ENCODE measurements around the gene C4BPB. TPM values are rescaled to one million over a fixed set of nuclear protein-coding genes. Genes with fewer than 3 reads are reported as not detected.

The C4BPB gene
- total and polyA plus RNA-seq, 2 of the 4 experiments (the other 2 are of a cell fraction): not detected

DNA sequence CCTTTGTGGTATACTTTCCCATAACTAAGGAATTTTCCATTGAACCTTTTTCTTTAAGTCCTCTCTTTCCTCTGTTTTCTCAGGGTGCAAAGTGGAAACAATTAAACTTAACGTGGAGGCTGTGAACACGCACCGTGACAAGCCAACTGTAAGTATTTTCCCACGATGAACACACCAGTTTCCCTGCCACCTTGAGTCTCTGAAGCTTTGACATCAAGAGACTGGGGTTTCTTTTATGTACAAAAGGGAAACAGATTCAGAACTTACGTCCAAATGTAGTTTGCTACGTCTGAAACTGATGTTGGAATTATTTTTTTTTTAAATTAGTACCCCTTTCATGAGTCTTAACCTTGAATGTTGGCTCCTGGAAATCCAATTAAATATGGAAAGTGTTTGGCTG, 17.2 kb upstream of the C4BPB start:
- H4K91ac ChIP-seq (ENCODE audit: insufficient read depth, low read depth, low read length): no peak overlapping the region
- intact Hi-C loops (cut with micrococcal nuclease): loop anchor here (10.0 kb wide), 2 partner anchors 157 to 317 kb away; no protein-coding TSS in a partner anchor
- no peak overlapping the region for H3K23ac ChIP-seq (ENCODE audit: low read depth, low read length)
- WGBS, 2 experiments (ENCODE audit: extremely low coverage in 2 of 2, insufficient read length in 1 of 2): no CpG with 5 or more reads among the region's 6 CpGs
- ATAC-seq (ENCODE audit: low read depth) (no peak), DNase-seq (no peak)
- H2AK9ac ChIP-seq (replicated peaks; ENCODE audit: low read depth, low read length, poor library complexity): no peak overlapping the region
- dilution Hi-C loops (cut with HindIII; ENCODE audit: low sequenced_read_pairs, unreplicated experiment): no loop called here
- no peak overlapping the region for H4K5ac ChIP-seq (ENCODE audit: low read depth, low read length)
- H3K27ac ChIP-seq (ENCODE audit: insufficient read depth, low read length): no peak overlapping the region
- BruUV-seq (replicated peaks): no TSS peak
- POLR2A ChIA-PET (ENCODE audit: unreplicated experiment): no interaction called here
- no peak overlapping the region for H3K56ac ChIP-seq (ENCODE audit: extremely low read depth, insufficient read depth, low read length)
- H3K27me3 ChIP-seq (ENCODE audit: control insufficient read depth, insufficient read depth, low read length): no peaks in the 10 kb centered on the region; the same call in 1 of the 2 replicates
- H3K4me1 ChIP-seq (ENCODE audit: control insufficient read depth, insufficient read depth, low read length): no peaks in the 10 kb centered on the region
- H3K9ac ChIP-seq (ENCODE audit: low read depth, low read length): no peak overlapping the region
- no peak overlapping the region for H2AFZ ChIP-seq (replicated peaks; ENCODE audit: low read length, poor library complexity)
- no peak overlapping the region for H2BK5ac ChIP-seq (ENCODE audit: low read depth, low read length, poor library complexity, severe bottlenecking)
- no peak overlapping the region for H3K4me2 ChIP-seq (ENCODE audit: low read depth, low read length)
- no peak overlapping the region for H2BK120ac ChIP-seq (ENCODE audit: low read depth, low read length)
- no peak overlapping the region for H2BK20ac ChIP-seq (ENCODE audit: low read depth, low read length)
- TF ChIP-seq ELK1 (IDR thresholded peaks at IDR 0.05; ENCODE audit: borderline replicate concordance, low read depth, low read length) (no peak), FOS (IDR thresholded peaks at IDR 0.05; ENCODE audit: low read depth, low read length) (no peak), CHD1 (IDR thresholded peaks at IDR 0.05; ENCODE audit: low read depth, low read length) (no peak), NFE2L2 (IDR thresholded peaks at IDR 0.05; ENCODE audit: low read depth, low read length) (no peak), RCOR1 (IDR thresholded peaks at IDR 0.05; ENCODE audit: insufficient replicate concordance, low read length) (no peak), MAFK (IDR thresholded peaks at IDR 0.05; ENCODE audit: low read depth, low read length) (no peak), CEBPB (IDR thresholded peaks at IDR 0.05; ENCODE audit: low read depth, low read length) (no peak), RAD21 (IDR thresholded peaks at IDR 0.05; ENCODE audit: low read length) (no peak), MXI1 (IDR thresholded peaks at IDR 0.05; ENCODE audit: borderline replicate concordance, low read depth, low read length) (no peak), SMC3 (IDR thresholded peaks at IDR 0.05; ENCODE audit: low read depth, low read length) (no peak), MAZ (IDR thresholded peaks at IDR 0.05; ENCODE audit: borderline replicate concordance, low read depth, low read length) (no peak), BHLHE40 (IDR thresholded peaks at IDR 0.05; ENCODE audit: low read depth, low read length) (no peak), RFX5 (IDR thresholded peaks at IDR 0.05; ENCODE audit: low read depth, low read length) (no peak), POLR2A (IDR thresholded peaks at IDR 0.05; ENCODE audit: low read depth, low read length) (no peak)
- TF ChIP-seq, protein P1, sequence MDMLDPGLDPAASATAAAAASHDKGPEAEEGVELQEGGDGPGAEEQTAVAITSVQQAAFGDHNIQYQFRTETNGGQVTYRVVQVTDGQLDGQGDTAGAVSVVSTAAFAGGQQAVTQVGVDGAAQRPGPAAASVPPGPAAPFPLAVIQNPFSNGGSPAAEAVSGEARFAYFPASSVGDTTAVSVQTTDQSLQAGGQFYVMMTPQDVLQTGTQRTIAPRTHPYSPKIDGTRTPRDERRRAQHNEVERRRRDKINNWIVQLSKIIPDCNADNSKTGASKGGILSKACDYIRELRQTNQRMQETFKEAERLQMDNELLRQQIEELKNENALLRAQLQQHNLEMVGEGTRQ (IDR thresholded peaks at IDR 0.05; ENCODE audit: low read depth, low read length): no peak
- TF ChIP-seq, protein P2, sequence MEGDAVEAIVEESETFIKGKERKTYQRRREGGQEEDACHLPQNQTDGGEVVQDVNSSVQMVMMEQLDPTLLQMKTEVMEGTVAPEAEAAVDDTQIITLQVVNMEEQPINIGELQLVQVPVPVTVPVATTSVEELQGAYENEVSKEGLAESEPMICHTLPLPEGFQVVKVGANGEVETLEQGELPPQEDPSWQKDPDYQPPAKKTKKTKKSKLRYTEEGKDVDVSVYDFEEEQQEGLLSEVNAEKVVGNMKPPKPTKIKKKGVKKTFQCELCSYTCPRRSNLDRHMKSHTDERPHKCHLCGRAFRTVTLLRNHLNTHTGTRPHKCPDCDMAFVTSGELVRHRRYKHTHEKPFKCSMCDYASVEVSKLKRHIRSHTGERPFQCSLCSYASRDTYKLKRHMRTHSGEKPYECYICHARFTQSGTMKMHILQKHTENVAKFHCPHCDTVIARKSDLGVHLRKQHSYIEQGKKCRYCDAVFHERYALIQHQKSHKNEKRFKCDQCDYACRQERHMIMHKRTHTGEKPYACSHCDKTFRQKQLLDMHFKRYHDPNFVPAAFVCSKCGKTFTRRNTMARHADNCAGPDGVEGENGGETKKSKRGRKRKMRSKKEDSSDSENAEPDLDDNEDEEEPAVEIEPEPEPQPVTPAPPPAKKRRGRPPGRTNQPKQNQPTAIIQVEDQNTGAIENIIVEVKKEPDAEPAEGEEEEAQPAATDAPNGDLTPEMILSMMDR (conservative IDR thresholded peaks at IDR 0.05; ENCODE audit: low read depth, low read length): no peak
- H3K18ac ChIP-seq (ENCODE audit: low read depth, low read length): no peak overlapping the region
- no peak overlapping the region for H4K8ac ChIP-seq (ENCODE audit: low read depth in 2 of 2, low read length in 2 of 2)
- in situ Hi-C loops (cut with MboI; ENCODE audit: low sequenced_read_pairs): no loop called here
- no peaks in the 10 kb centered on the region for H3K36me3 ChIP-seq (ENCODE audit: control insufficient read depth, insufficient read depth, low read length)
- CTCF ChIA-PET: interaction anchor here (1.0 kb wide), 1 partner anchor 93 kb away, joined by 3 read pairs; no protein-coding TSS in a partner anchor
- H2AK5ac ChIP-seq (ENCODE audit: low read depth, low read length): no peak overlapping the region
- no peaks in the 10 kb centered on the region for H3K79me1 ChIP-seq (ENCODE audit: low read depth in 1 of 2, low read length in 2 of 2)
- no peaks in the 10 kb centered on the region for H3K9me3 ChIP-seq (ENCODE audit: control insufficient read depth, insufficient read depth, low read length)
- no peaks in the 10 kb centered on the region for H4K20me1 ChIP-seq (ENCODE audit: insufficient read depth, low read length)
- no peak overlapping the region for H3K4ac ChIP-seq (ENCODE audit: low read depth, low read length)
- H3K4me3 ChIP-seq (ENCODE audit: insufficient read depth, low read depth, low read length): no peak overlapping the region
- no peak overlapping the region for H2BK15ac ChIP-seq (ENCODE audit: low read depth, low read length)
- no peak overlapping the region for H3K14ac ChIP-seq (replicated peaks; ENCODE audit: low read depth, low read length)
- no peaks in the 10 kb centered on the region for H3K9me1 ChIP-seq (ENCODE audit: insufficient read depth, low read length)
